ENCODE results near the gene POLR1G.

POLR1G gene

DNA sequence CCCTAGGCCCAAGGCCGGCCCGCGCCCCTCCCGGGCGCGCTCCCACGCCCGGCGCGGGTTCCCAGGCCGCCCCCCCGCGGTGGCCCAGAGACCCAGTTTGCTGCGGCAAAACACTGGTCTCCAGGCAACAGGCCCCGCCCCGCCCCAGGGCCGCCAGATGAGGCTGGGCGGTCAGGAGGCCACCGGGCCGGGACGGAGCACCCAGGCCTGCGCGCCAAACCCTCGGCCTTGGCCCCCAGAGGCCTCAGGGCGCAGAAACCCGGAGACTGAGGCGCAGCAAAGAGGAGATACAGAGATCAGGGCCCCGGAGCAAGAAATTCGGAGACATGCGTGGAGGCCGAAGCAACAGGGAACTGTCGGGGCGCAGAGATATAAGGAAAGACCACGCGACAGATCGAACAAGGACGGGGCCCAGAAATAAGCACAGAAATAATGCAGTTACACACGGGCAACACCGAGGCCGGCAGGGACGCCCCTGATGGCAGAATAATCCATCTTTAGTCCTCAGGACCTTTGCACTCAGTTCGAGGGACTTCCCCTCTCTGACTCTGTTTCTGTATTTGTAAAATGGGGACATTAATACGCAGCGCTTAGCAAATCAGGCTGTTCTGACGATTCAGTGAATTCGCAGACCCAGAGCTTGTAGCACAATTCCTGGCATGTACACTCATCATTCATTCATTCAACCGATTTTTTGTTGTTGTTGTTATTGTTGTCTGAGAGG, 38.0 kb downstream of the POLR1G start:
- DNase-seq (ENCODE audit: low read depth) = no peak

DNA sequence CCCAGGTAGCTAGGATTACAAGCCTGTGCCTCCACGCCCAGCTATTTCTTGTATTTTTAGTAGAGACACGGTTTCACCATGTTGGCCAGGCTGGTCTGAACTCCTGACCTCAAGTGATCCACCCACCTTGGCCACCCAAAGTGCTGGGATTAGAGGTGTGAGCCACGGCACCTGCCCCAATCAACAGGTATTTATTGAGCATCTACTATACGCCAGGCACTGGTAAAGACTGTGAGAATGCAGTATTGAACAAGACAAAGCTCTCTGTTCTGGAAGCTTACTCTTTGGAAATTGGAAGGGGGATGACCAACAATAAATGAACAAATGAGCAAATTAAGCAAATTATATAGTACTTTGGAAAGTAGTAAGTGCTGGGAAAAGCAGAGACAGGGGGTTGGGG, 38.7 kb downstream of the POLR1G start:
- no peak for DNase-seq (ENCODE audit: low read depth)

DNA sequence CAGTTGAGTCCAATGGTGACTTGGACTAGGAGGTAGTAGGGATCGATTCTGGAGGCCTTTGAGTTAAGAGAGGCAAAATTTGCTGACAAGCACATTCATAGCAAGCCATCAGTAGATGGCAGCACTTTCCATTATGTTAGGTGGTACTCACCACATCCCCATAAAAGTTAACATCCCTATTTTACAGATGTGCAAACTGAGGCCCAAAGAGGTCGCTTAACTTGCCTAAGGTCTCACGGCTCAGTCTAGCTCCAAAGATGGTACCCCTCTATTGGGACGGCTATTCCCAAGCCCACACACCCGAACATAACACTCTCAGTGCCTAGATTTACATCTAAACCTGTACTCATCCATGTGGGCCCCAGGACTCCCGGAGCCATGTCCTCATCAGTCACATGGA, 39.9 kb downstream of the POLR1G start:
- DNase-seq (ENCODE audit: low read depth) = no peak

DNA sequence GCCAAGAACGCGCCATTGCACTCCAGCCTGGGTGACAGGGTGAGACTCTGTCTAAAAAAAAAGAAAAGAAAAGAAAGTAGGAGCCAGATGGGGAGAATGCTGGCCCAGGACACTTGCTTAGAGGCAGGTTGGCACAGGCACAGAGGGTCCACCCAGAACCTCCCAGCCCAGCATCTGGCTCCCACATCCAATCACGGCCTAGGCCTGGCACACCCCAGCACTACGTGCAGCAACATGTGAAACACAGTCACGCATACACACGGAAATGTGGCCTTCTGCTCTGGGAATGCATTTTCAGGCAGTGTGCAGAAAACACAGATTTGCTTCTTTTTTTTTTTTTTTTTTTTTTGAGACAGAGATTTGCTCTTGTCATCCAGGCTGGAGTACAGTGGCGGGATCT, 40.5 kb downstream of the POLR1G start:
- no peak for DNase-seq (ENCODE audit: low read depth)

DNA sequence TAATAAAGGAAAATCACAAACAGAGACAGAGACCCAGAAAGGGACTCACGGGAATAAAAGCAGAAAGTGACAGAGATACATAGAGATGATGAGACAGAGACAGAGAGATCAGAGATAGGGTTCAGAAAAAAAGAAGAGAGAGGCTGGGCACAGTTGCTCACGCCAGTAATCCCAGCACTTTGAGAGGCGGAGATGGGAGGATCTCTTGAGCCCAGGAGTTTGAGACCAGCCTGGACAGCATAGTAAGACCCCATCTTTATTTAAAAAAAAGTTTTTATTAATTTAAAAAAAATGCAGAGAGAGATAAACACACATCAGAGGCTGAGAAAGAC, 41.9 kb downstream of the POLR1G start:
- no peak for DNase-seq (ENCODE audit: low read depth)

DNA sequence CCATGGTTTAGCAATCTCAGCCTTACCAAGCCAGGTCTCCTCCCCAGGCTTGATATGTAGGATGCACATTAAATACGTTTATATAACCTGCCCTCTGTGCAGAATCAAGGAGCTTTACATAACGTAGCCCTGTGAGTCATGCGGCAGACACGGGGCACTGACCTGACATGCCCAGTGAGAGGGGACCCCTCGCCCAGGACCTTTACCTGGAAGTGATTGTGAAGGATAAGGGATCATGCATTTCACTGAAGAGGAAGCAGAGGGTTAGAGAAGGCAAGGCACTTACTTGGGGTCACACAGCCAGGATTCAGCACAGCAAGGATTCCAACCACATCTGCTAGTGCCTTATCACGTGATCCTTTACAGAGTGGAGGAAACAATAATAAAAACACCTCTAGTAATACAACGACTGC, 42.4 kb downstream of the POLR1G start:
- DNase-seq (ENCODE audit: low read depth) = no peak

DNA sequence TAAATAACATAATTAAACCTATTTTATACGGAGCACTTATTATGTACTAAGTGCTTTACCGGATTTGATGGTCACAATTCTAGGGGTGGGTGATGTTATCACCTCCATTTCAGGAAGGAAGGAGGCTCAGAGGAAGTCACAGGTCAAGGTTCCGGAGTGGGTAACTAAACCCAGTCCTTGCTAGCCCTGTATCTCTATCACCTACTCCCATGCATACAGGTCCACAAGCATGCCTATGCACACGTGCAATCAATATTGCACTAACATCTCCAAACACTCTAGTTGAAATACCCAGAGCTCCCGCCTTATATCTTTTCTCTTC, 43.5 kb downstream of the POLR1G start:
- DNase-seq (ENCODE audit: low read depth) = no peak

DNA sequence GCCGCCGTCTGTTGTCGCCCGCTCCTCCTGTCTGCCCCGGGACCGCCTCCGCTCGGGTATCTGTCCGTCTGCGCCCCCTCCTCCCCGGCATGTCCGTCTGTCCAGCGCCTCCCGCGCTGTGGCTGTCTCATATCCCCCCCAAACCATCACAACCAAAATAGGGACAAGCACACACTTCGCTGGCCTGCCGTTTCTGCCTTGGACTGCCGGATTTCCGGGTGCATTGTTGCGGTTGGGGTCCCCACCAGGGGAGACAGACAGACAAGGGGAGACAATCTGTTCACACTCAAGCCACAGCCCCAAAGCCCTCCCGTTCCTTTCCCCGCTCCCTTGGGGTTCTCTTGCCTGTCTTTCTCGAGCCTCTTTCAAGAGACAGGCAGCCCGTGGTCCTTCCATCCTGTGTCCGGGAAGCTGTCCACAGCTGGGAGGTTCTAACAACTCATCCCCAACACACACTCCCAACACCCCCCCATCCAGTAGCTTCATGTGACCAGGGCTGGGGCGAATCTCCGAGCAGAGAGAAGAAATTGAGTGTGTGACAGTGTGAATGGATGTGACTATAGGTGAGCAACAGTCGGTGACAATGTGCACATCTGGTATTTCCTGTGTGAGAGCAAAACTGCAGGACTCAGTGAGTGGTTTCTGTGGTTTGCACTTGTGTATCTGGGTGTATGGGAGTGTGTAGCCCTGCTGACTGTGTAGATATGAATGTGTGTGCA, 44.8 kb downstream of the POLR1G start:
- no peak for DNase-seq (ENCODE audit: low read depth)

DNA sequence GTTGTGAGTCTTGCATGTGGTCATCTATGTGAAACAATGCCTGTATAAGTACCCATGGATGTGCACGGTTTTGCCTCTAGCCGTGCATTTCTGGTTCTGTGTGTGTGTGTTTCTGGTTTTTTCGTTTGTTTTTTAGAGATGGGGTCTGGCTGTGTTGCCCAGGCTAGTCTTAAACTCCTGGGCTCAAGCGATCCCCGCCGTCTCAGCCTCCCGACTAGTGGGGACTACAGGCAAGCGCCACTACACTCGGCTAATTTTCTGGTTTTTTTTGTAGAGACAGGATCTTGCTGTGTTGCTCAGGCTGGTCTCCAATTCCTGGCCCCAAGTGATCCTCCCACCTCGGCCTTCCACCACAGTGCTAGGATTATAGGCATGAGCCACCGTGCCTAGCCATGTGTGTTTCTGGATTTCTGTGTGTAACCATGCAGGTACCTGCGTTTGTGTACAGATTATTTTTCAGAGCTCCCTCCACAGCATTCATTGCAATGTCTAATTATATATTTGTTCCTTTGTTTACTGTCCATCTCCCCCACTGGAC, 45.5 kb downstream of the POLR1G start:
- DNase-seq (ENCODE audit: low read depth) = no peak

DNA sequence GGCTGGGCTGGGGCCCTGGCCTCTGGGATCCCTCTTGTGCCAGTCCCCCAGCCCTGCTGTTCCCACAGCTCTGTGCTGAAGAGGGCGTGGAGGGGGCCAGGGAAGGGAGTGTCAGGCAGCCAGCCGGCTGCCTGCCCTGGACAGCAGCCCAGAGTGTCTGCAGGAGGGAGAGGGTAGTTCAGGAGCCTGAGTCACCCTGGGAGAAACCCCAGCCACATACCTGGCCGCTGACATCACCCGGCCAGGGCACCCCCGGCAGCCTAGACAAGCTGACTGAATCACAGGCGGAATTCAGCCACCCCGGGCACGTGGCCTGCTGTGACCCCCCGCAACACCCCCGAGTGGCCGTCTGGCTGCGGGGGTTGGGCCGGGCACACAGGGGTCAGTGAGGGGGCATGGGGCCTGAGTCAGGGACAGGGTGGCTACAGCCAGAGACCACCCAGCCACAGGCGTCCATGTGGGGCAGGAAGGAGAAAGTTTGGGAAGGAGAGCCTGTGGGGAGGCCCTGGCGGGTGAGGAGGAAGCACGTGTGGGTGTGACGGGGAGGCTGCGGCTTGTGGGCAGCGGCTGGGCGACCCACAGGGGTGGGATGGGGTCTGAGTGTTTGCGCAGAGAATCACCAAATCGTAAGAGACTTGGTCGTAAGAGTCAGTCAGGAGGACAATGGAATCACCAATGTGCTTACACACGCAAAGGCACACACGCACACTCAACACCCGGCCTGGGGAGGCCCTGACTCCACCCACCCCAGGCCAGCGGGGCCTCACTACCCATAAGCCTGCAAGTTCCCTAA, 49.5 kb downstream of the POLR1G start:
- DNase-seq (ENCODE audit: low read depth) = peak; percentile 98

DNA sequence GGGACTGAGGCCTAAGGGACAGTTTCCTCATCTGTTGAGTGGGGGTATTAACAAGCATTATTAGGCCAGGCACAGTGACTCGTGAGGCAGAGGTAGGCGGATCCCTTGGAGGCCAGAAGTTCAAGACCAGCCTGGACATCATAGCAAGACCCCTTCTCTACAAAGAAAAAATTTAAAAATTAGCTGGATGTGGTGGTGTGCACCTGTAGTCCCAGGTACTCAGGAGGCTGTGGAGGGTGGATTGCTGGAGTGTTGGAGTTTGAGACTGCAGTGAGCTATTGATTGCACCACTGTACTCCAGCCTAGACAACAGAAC, 50.0 kb downstream of the POLR1G start:
- DNase-seq (ENCODE audit: low read depth) = no peak

DNA sequence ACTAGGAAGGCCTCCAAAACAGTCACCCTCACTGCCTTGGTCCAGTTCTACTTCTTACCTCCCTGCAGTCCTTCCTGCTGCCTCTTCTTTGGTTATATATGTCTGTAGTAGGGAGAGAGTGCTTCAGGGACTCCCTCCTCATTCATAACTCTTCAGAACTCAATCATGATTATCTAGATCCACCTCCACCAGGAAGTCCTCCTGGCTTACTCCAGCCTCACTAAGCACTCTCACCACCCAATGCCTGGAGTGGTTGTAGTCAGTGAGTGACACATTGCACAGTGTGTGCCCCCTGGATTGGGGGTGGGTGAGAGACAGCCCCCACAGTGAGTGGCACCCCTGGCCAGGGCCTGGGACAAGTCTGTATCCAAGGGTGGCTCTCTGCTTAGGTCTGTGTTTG, 51.3 kb downstream of the POLR1G start:
- no peak for DNase-seq (ENCODE audit: low read depth)

Data from non-pigmented ciliary epithelial cell (primary cell).